ENCODE results near the gene SLC35C1. TPM values are rescaled to one million over a fixed set of nuclear protein-coding genes. Genes with fewer than 3 reads are reported as not detected.
A peak's percentile ranks its signal among the peaks of the same experiment; 100 is the strongest.
"Not testable (repeated sequence)": the region's sequence is repeated elsewhere in the genome, so short reads cannot be mapped to it uniquely, and the experiment has no call there.

Gene SLC35C1
- total RNA-seq, 2 experiments from 2014 or later = 18.0 to 20.2 TPM

DNA sequence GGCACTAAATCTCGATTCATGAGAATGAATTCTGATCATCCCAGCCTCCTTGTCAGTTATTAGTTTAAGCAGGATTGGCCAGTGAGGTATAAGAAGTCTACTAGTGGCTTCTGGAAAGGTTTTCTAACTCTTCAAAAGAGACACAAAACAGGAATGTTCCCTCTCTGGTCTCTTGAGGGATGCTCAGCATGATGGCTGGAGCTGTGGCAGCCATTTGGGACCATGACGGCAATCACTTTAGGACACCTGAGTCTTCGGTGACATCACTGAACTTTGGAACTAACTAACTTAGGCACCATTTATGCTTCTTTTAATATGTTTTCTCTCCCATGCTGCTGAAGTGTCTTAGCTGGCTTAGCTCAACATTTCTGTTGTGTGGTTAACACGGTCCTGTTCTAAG lies 22.2 kb downstream of the SLC35C1 start:
- peaks cover 7% of the 10 kb centered on the region for H3K36me3 Mint-ChIP-seq
- no peaks in the 10 kb centered on the region for H3K9me3 Mint-ChIP-seq
- POLR2A ChIA-PET = interaction anchor here (0.6 to 1.2 kb wide), 2 partner anchors 13 to 23 kb away, joined by 3 to 4 read pairs; partner anchors contain the start of gene SLC35C1
- H3K27ac Mint-ChIP-seq = no peak overlapping the region
- ATAC-seq (ENCODE audit: low read depth) = no peak
- DNase-seq = no peak
- peaks cover 22% of the 10 kb centered on the region for H3K27me3 Mint-ChIP-seq
- H3K4me1 Mint-ChIP-seq = peaks cover 9% of the 10 kb centered on the region
- no peak overlapping the region for H3K4me3 Mint-ChIP-seq

DNA sequence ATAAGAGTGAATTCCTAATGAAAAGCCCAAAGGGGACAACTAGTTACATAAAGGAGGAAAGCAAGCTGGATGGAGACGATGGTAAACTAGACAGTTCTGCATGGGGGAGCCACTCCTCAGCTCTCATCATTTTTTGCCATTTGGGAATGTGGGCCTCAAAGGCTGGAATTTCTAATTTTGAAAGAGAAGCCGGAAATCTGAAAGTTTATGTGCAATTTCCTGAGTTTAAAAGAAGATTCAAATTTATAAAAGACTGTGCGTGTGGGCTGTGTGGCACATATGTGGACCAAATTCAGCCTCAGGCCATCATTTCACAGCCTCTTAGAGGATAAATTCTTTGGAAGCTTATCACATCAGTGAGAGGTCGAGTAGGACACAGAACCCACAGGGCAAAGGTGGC lies 24.0 kb downstream of the SLC35C1 start:
- Mint-ChIP-seq H3K4me3 (no peak overlapping the region), H3K36me3 (peaks cover 10% of the 10 kb centered on the region), H3K27me3 (peaks cover 20% of the 10 kb centered on the region), H3K9me3 (no peaks in the 10 kb centered on the region), H3K27ac (no peak overlapping the region), H3K4me1 (peaks cover 18% of the 10 kb centered on the region)
- DNase-seq (no peak), ATAC-seq (ENCODE audit: low read depth) (no peak)
- POLR2A ChIA-PET = no interaction called here

DNA sequence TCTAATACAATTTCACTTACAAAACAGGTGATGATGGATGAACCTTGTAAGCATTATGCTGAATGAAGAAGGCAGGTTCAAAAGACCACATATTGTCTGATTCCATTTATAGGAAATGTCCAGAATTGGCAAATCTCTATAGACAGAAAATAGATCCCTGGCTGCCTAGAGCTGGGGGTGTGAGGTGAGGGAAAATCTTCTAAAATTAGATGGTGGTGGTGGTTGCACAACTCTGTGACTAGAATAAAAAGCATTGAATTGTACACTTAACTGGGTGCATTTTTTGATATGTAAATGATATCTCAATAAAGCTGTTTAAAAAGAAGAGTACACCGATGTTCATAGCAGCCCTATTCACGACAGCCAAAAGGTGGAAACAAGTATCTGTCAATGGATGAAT lies 25.6 kb downstream of the SLC35C1 start:
- Mint-ChIP-seq H3K9me3 (no peaks in the 10 kb centered on the region), H3K27ac (no peak overlapping the region), H3K4me1 (peaks cover 28% of the 10 kb centered on the region), H3K4me3 (no peak overlapping the region), H3K36me3 (peaks cover 10% of the 10 kb centered on the region), H3K27me3 (peaks cover 18% of the 10 kb centered on the region)
- ATAC-seq (ENCODE audit: low read depth) (no peak), DNase-seq (no peak)
- POLR2A ChIA-PET = interaction anchor here (0.7 kb wide), 1 partner anchor 16 kb away, joined by 3 read pairs; no protein-coding TSS in a partner anchor

DNA sequence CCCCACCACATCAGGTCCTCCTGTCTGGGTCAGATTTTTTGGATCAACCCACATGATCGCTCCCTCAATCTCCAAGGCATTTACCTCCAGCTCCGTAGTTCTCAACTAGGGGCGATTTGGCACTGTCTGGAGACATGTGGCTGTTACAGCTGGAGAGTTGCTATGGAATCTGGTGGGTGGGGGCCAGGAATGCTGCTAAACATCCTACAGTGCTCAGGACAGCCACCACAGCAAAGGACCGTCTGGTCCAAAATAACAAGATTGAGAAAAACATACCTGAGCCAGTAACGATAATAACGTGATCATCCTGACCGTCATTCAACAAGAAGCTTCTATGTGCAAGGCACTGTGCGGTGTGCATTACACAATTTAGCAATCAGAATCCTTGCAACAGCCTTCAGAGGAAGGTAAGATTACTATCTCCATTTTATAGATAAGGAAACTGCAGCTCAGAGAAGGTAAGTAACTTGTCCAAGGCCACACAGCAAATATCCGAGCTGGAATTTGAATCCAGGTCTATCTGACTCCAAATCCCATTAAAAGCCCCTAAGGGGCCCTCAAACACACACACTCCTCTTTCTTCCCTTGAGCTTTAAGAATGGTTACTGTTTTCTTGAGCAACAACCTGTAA lies 28.0 kb downstream of the SLC35C1 start:
- peaks cover 18% of the 10 kb centered on the region for H3K27me3 Mint-ChIP-seq
- peaks cover 36% of the 10 kb centered on the region for H3K4me1 Mint-ChIP-seq
- POLR2A ChIA-PET = interaction anchor here (1.2 to 3.3 kb wide), 3 partner anchors 13 to 28 kb away, joined by 5 to 40 read pairs (median 27); partner anchors contain the start of genes CRY2 and SLC35C1
- no peak for ATAC-seq (ENCODE audit: low read depth)
- no peaks in the 10 kb centered on the region for H3K9me3 Mint-ChIP-seq
- no peak for DNase-seq
- H3K4me3 Mint-ChIP-seq = peak overlapping the region; percentile 20
- no peak overlapping the region for H3K27ac Mint-ChIP-seq
- H3K36me3 Mint-ChIP-seq = peaks cover 26% of the 10 kb centered on the region

DNA sequence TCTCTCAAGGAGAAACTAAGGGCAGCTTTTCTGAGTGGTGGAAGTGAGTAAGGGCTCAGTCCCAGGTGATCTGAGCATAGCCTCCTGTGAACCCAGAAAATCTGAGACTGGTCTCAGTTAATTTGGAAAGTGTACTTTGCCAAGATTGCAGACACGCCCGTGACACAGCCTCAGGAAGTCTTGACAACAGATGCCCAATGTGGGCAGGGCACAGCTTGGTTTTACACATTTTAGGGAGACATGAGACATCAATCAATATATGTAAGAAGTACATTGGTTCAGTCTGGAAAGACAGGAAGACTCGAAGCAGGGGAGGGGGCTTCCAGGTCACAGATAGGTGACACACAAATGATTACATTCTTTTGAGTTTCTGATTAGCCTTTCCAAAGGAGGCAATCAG lies 28.8 kb downstream of the SLC35C1 start:
- Mint-ChIP-seq H3K4me1 (peaks cover 36% of the 10 kb centered on the region), H3K27ac (peak overlapping the region; percentile 94)
- POLR2A ChIA-PET = interaction anchor here (0.7 to 3.3 kb wide), 4 partner anchors 9 to 62 kb away, joined by 3 to 40 read pairs (median 16); partner anchors contain the start of genes CRY2 and SLC35C1

DNA sequence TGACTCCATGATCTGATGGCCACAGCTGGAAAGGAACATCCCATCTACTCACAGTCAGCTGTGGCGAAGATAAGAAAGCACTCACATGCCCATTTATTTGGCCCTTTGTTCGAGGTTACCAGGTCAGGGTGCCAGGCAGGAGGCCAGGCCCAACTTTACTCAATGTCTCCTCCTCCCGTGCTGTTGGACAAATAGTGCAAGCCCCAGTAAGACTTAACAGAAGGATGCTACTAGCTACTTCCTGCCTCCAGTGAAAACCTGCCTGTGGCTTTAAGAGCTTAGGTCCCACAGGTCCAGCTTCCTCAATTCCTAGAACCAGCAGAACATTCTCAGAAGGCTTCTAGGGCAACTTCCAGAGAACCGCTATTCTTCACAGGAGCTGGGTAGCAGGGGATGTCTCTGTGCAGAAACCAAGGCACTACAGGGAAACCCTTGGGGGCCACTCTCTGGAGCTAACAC lies 29.4 kb downstream of the SLC35C1 start:
- H3K27me3 Mint-ChIP-seq = peaks cover 14% of the 10 kb centered on the region
- DNase-seq (peak; percentile 44), ATAC-seq (ENCODE audit: low read depth) (peak; percentile 98)
- peaks cover 26% of the 10 kb centered on the region for H3K36me3 Mint-ChIP-seq
- H3K4me1 Mint-ChIP-seq = peaks cover 36% of the 10 kb centered on the region
- POLR2A ChIA-PET = interaction anchor here (0.7 to 3.3 kb wide), 4 partner anchors 8 to 63 kb away, joined by 3 to 40 read pairs (median 16); partner anchors contain the start of genes CRY2 and SLC35C1
- H3K4me3 Mint-ChIP-seq = peak overlapping the region; percentile 83
- H3K27ac Mint-ChIP-seq = peak overlapping the region; percentile 94
- H3K9me3 Mint-ChIP-seq = no peaks in the 10 kb centered on the region

More for the DNA sequence above, 28.8 kb downstream of the SLC35C1 start:
- Mint-ChIP-seq H3K36me3 (peaks cover 26% of the 10 kb centered on the region), H3K27me3 (peaks cover 18% of the 10 kb centered on the region), H3K9me3 (no peaks in the 10 kb centered on the region), H3K4me3 (peak overlapping the region; percentile 83)
- DNase-seq (no peak), ATAC-seq (ENCODE audit: low read depth) (no peak)

DNA sequence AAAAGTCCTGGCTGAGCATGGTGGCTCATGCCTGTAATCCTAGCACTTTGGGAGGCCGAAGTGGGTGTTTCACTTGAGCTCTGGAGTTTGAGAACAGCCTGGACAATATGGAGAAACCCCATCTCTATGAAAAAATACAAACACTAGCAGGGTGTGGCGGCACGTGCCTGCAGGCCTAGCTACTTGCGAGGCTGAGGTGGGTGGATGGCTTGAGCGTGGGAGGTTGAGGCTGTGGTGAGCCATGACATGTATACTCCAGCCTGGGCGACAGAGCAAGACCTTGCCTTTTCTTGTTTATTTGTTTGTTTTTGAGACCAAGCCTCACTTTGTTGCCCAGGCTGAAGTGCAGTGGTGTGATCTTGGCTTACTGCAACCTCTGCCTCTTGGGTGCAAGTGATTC lies 34.3 kb downstream of the SLC35C1 start:
- peaks cover 30% of the 10 kb centered on the region for H3K4me1 Mint-ChIP-seq
- H3K9me3 Mint-ChIP-seq = no peaks in the 10 kb centered on the region
- H3K36me3 Mint-ChIP-seq = peaks cover 16% of the 10 kb centered on the region
- DNase-seq = no peak
- POLR2A ChIA-PET = no interaction called here
- H3K4me3 Mint-ChIP-seq = no peak overlapping the region
- ATAC-seq (ENCODE audit: low read depth) = no peak
- peaks cover 22% of the 10 kb centered on the region for H3K27me3 Mint-ChIP-seq
- H3K27ac Mint-ChIP-seq = no peak overlapping the region

DNA sequence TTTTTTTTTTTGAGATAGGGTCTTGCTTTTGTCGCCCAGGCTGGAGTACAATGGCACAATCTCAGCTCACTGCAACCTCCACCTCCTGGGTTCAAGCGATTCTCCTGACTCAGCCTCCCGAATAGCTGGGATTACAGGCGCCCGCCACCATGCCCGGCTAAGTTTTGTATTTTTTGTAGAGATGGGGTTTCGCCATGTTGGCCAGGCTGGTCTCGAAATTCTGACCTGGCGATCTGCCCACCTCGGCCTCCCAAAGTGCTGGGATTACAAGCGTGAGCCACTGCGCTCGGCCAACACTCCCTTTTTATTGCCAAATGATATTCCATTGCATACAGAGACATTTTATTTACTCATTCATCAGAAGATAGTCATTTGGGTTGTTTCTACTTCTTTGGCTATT lies 35.3 kb downstream of the SLC35C1 start:
- not testable (repeated sequence) for ATAC-seq (ENCODE audit: low read depth)

DNA sequence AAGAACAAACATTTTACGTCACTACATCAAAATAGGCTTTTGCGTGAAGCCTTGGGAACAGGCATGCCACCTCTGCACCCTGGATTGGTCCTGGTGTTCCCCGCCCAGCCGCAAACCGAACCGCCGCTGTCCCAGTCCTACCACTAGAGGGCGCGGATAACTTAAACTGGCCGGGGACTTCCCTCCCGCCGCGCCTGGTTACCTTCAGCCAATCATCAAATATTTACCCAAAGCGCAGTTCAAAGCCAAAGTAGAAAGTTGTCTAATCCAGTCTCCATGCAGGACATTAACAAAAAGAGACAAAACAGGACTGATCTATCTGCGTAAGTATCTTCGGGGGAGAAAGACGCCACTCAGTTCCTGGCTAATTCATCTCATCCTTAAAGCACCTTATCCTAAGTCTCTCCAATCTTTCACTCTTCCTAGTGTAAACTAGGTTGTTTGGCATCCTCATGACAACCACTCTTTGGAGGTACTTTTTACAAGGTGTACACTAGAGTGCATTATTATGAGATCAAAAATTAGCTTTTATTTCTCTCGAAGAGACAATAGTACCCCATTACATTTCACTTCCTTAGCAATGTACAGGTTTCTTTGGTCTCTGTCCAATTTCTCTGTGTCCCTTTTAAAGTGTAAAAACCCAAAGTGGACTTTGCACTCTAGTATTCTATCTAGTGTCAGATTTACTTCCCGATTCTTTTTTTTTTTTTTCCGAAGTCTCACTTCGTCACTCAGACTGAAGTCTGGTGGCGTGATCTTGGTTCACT lies 38.4 kb downstream of the SLC35C1 start:
- peak; percentile 82 for DNase-seq
- peaks cover 27% of the 10 kb centered on the region for H3K4me1 Mint-ChIP-seq
- POLR2A ChIA-PET = interaction anchor here (2.4 kb wide), 1 partner anchor 38 kb away, joined by 13 read pairs; the partner anchor contains the start of gene SLC35C1

More for the DNA sequence above, 35.3 kb downstream of the SLC35C1 start:
- peaks cover 16% of the 10 kb centered on the region for H3K36me3 Mint-ChIP-seq
- H3K4me3 Mint-ChIP-seq, H3K9me3 Mint-ChIP-seq, H3K27ac Mint-ChIP-seq, POLR2A ChIA-PET, DNase-seq: not testable (repeated sequence)
- H3K27me3 Mint-ChIP-seq = peaks cover 25% of the 10 kb centered on the region
- peaks cover 24% of the 10 kb centered on the region for H3K4me1 Mint-ChIP-seq

DNA sequence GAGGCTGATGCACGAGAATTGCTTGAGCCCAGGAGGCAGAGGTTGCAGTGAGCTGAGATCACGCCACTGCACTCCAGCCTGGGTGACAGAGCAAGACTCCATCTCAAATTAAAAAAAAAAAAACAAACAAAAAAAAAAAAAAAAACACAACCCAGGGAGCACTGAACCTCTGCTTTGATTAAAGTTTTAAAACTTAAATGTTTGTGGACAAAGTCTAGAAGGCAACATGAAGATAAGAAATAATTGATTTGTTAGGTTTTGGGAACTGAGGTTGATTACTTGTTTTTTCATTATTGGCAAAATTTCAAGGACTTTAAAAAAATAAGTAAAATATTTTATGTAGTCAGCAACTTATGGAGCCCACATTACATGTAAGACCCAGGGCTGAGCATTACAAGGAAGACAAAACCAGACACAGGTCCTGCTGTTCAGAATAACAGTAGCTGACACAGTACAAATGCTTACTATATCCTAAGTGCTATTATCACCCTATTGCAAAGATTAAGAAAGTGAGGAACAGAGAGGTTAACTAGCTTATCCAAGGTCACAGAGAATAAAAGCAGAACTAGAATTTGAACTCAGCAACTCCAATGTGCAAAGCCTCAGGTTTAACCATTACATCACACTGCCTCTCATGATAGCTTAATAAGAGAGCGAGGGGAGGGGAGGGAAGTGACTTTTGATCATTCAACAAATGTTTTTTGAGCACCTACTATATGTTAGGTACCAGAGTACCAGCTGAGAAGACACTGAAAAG lies 40.1 kb downstream of the SLC35C1 start:
- peaks cover 37% of the 10 kb centered on the region for H3K4me1 Mint-ChIP-seq
- no peak for ATAC-seq (ENCODE audit: low read depth)
- POLR2A ChIA-PET = interaction anchor here (3.7 kb wide), 1 partner anchor 11 kb away, joined by 27 read pairs; no protein-coding TSS in a partner anchor
- no peak for DNase-seq
- no peak overlapping the region for H3K27ac Mint-ChIP-seq
- no peaks in the 10 kb centered on the region for H3K9me3 Mint-ChIP-seq
- H3K4me3 Mint-ChIP-seq = no peak overlapping the region
- H3K36me3 Mint-ChIP-seq = no peaks in the 10 kb centered on the region
- peaks cover 19% of the 10 kb centered on the region for H3K27me3 Mint-ChIP-seq

More for the DNA sequence above, 38.4 kb downstream of the SLC35C1 start:
- no peaks in the 10 kb centered on the region for H3K36me3 Mint-ChIP-seq
- peaks cover 19% of the 10 kb centered on the region for H3K27me3 Mint-ChIP-seq
- no peaks in the 10 kb centered on the region for H3K9me3 Mint-ChIP-seq
- H3K27ac Mint-ChIP-seq = peak overlapping the region; percentile 84
- peak overlapping the region; percentile 75 for H3K4me3 Mint-ChIP-seq
- peak; percentile 20 for ATAC-seq (ENCODE audit: low read depth)

DNA sequence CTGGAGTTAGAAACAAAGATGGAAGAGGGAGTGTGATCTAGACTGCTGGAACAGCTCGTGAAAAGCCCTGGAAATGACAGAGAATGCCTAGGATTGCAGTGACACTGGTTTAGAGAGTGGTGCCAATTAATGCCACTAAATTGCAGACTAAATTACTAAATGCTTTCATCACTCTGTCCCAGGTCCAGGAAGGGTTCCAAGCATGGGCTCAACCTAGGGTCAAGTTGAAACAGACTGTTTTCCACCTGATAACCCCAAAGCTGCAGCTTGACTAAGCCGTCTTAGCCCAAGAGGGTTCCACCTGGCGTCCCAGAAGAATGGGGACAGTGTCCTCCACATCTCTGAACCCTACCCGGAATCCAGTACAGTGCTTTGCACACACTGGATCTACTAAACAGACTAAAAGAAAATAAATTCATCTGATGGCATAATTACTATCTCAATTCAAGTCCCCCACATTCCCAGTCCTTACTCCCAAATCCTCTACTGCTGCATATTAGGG lies 41.3 kb downstream of the SLC35C1 start:
- POLR2A ChIA-PET = interaction anchor here (0.9 to 3.7 kb wide), 5 partner anchors 12 to 276 kb away, joined by 3 to 27 read pairs (median 10); partner anchors contain the start of genes PEX16 and SLC35C1
- Mint-ChIP-seq H3K36me3 (peaks cover 2% of the 10 kb centered on the region), H3K27ac (no peak overlapping the region), H3K4me1 (peaks cover 43% of the 10 kb centered on the region), H3K4me3 (peak overlapping the region; percentile 88), H3K27me3 (peaks cover 15% of the 10 kb centered on the region), H3K9me3 (no peaks in the 10 kb centered on the region)
- ATAC-seq (ENCODE audit: low read depth) = no peak
- no peak for DNase-seq

DNA sequence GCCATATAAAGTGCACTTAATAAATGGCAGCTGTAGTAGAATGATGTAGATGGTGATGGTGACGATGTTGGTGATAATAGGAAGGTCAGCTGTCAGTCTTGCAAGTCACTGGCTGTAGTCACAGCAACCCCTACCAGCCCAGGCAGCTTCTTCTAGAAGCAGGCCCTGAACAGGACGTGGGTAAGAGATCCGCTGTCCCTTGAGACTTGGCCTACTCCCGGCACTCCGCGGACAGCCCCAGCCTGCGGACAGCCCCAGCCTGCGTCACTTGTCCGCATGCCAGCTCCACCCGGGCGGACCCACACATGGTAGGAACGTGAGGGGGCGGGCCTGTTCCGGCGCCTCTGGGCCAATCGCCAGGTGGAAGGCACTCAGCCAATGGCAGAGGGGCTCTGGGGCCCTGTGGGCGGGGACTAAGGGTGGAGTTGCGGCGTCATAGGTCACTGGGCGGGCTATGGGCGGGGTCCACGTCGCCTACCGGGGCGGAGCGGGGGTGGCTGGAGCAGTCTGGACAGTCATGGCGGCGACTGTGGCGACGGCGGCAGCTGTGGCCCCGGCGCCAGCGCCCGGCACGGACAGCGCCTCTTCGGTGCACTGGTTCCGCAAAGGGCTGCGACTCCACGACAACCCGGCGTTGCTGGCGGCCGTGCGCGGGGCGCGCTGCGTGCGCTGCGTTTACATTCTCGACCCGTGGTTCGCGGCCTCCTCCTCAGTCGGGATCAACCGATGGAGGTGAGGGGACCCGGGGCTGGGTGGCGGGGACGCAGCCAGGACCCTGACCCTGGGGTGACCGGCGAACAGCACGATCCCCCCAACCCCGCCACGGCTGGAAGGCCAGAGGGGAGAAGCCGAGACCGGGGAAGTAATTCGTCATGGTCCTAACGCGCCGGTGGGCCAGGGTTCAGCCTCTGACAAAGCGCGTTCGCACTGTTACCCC lies 42.3 kb downstream of the SLC35C1 start, which contains the start of gene CRY2:
Gene CRY2, plus strand, starts transcription at position 502 of the 937 bp plus-strand sequence. Its CDS starts 16 bp downstream, at position 518.
- DNase-seq = peak; percentile 96
- Mint-ChIP-seq H3K4me3 (peak within 1 kb of the TSS; percentile 88), H3K36me3 (peaks cover 2% of the 10 kb centered on the region), H3K27ac (peak within 1 kb of the TSS; percentile 86), H3K27me3 (peaks cover 14% of the 10 kb centered on the region), H3K9me3 (no peaks in the 10 kb centered on the region), H3K4me1 (peaks cover 43% of the 10 kb centered on the region)
- ATAC-seq (ENCODE audit: low read depth) = peak; percentile 90
- POLR2A ChIA-PET = interaction anchor here (0.9 to 3.7 kb wide), 5 partner anchors 13 to 275 kb away, joined by 3 to 27 read pairs (median 10); partner anchors contain the start of genes PEX16 and SLC35C1

All from activated naive CD8-positive, alpha-beta T cell treated with anti-CD3 and anti-CD28 coated beads, Interleukin-2, amount 10 ng/mL, durations not matched to agents 7 days and 5 days (primary cell).